NCI-H146 (cell line): ENCODE results near the gene MX1.

ENCODE experiments used
- DNase-seq: peaks from one replicate; lab custom pipeline; 2025; lab: John Stamatoyannopoulos, UW

MX1 gene

GRCh38 chr21:41425954-41426675, at the start of gene MX1:
TSS of gene MX1 (plus strand) at chr21:41426239. CDS start at chr21:41432071, 5,832 bp downstream.
- peak; percentile 18 for DNase-seq

GRCh38 chr21:41377715-41378114, 48.3 kb upstream of the MX1 start:
- DNase-seq = no peak

DNA sequence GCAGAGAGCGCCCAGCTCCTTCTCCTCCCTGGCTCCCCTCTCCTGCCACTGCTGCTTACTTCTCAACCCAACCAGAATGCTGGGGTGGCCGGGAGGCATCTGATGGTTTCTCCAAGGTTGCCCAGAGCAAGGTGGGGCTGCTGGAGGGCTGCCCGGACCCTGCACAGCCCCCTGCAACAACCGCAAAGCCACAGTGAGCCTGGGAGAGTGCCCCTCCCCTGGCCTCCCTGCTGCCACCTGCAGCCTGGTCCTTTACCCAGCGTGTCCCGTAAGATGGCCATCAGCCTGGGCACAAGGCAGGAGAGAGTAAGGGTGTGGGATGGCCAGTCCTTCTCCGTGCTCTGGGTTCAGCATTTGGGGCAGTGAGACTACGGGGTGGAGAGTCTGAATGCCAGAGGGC, 47.2 kb upstream of the MX1 start:
- no peak for DNase-seq

GRCh38 chr21:41379901-41380300, 46.1 kb upstream of the MX1 start:
- DNase-seq = no peak

- no peak for DNase-seq
Observed at GRCh38 chr21:41381731-41382130, 44.3 kb upstream of the MX1 start.

DNA sequence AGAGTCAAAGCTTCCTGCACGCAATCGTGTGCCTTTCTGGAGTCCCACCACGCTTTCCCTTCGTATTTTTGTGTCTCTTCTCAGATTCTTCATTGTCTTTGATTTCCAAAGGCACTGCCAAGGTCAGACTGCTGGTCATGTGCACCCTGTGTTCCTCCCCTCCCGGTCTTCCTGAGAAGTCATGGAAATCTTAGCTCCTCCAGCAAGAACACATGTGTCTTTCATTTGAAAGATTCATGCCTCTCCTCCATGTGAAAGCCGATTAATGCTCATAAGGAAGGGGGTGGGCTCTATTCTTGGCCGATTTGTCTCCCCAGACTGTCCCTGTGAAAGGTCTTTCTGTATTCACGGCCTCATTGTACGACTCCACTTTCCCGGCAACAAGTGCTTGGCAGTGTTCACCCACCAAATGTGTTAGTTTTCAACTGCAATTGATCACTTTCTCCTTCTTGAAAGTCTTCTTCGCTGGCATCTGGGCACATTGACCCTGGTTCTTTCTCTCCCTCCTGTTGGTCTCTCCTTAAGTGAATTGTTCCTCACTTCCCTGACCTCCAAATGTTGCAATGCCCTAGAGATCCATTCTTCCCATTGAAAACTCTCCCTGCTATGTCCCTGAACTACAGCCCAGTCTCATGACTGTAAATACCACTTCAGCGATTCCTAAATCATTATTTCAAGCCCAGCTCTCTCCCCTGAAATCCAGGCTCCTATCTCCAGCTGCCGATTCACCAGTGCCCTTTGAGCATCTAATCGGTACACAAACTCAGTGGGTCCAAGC, 38.8 kb upstream of the MX1 start:
- DNase-seq = no peak

DNA sequence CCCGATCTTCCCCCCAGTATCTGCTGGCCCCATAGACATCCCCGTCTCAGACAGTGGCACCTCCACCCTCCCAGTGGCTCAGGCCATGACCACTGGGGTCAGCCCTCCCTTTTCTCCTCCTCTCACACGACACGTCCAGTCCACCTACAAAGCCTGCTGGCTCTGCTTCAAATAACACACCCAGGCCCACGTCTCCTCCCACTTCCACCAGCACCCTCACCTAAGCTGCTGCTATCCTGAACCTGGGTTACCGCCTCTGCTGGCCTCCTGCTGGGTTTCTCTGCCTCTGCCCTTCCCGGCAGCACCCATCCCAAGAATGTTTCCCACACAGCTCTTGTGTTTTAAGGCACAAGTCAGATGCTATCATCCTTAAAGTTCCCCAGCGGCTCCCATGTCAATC, 38.2 kb upstream of the MX1 start:
- DNase-seq = no peak

DNA sequence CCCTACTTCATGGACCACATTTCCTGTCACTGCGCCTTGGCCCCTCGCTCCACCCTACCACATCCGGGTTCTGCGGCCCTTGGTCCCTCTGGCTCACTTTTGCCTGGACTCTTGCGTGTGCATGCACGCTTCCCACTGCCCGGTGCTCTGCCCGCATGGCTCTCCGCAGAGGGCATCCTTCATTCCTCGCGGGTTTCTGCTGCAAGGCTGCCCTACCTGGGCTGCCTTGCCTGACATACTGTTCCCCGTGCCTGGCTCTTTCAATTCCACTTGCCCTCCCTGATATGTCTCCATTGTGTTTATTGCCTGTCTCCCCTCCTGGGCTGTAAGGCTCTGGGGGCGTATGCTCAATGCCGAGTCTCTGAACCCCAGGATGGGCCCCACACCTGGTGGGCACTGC, 37.8 kb upstream of the MX1 start:
- DNase-seq = no peak

- no peak for DNase-seq
Observed at GRCh38 chr21:41390043-41390639, 35.9 kb upstream of the MX1 start.

GRCh38 chr21:41393876-41394465, 32.1 kb upstream of the MX1 start:
- no peak for DNase-seq

DNA sequence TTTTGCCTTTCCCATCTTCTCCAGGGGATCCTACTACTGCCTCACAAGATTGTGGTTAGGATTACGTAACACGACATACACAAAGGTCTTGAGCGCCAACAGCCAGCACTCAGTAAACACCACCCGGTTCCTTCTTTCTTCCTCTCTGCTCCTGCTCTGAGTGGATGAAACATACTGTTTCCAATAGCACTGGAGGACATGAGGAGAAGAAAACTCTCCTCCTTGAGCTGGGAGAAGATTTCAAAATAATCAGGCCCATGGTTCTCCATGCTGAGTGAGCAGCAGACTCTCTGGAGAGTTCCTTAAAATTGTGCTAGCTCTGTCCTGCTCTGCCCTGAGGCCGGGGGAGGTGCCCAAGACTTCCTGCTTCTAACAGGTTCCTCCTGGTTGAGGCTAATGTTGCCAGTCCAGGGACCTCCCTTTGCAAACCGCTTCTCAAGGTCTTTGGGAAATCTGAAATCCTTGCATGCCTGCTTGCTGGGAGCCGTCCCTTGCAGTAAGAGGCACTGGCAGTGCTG, 29.4 kb upstream of the MX1 start:
- no peak for DNase-seq

DNA sequence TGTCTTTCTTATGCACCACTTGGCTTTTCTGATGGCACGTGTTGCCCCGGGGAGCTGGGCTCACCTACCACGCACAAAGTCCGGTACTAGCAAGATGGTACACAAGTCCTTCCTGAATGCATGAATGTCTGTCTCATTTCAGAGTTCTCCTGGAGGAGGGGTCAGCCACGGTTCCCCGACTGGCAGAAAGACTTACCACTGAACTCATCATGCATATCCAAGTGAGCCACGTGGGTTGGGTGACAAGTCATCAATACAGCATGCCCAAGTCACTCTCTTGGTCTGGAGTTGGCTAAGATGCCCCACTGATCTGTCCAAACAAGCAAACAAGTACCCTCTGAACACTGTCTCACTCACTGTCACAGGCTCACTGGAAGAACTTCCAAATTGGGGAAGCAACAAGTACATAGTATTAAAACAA, 28.6 kb upstream of the MX1 start:
- no peak for DNase-seq

DNA sequence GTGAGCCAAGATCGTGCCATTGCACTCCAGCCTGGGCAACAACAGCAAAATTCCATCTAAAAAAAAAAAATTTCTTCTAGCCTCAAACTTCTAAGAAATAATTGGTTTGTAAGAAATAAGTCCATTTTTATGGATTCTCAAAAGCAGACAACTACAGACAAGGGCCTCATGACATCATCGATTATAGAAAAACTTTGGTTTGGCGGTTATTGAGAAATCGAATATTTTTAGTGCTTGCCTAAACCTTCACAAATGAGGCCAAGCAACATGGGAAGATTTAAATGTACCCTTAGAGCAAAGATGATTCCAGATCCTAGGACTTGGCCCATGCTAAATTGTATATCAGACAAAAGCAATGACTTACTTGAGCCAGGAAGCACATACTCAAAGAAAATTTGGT, 27.8 kb upstream of the MX1 start:
- DNase-seq = no peak

GRCh38 chr21:41398831-41399230, 27.2 kb upstream of the MX1 start:
- DNase-seq = no peak

DNA sequence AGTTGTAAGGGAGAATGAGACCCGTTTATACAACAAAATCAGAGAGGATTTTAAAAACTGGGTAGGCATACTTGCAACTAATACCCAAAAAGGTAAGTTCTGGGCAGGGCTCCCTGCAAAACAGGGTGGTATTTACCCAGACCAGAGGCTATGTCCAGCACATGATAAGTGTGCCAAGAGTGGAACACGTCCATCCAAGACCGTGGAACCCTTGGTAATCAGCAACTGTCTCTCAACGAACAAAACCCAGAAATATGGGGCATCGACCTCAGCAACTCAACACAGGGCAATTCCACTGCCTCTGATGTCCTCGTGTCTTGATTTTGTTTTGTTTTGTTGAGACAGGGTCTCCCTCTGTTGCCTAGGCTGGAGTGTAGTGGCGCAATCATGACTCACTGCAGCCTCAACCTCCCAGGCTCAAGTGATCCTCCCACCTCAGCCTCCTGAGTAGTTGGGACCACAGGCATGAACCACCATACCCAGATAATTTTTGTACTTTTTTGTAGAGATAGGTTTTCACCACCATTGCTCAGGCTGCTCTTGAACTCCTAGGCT, 26.7 kb upstream of the MX1 start:
- no peak for DNase-seq

GRCh38 chr21:41402231-41402630, 23.8 kb upstream of the MX1 start:
- DNase-seq = no peak

- DNase-seq = no peak
Observed at GRCh38 chr21:41402796-41403195, 23.2 kb upstream of the MX1 start.

DNA sequence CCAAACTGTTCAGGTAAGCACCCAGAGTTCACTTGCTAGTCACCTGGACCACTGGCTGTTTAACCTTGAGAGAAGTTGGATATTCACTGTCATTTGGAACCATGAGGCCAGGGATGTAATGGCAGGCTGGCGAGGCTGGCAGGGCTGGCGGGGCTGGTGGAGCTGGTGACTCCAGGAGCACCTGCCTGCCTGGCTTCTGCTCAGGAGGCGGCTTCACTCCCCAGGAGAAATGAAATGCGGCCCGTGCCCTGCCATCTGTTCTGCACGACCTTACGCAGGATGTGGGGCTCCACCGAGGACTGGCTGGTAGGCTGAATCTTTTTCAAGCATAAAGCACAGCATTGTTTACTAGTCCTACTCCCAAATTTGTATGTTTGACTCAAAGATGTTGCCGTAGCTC, 22.7 kb upstream of the MX1 start:
- no peak for DNase-seq

GRCh38 chr21:41403966-41404365, 22.1 kb upstream of the MX1 start:
- no peak for DNase-seq

GRCh38 chr21:41405321-41405720, 20.7 kb upstream of the MX1 start:
- DNase-seq = no peak

DNA sequence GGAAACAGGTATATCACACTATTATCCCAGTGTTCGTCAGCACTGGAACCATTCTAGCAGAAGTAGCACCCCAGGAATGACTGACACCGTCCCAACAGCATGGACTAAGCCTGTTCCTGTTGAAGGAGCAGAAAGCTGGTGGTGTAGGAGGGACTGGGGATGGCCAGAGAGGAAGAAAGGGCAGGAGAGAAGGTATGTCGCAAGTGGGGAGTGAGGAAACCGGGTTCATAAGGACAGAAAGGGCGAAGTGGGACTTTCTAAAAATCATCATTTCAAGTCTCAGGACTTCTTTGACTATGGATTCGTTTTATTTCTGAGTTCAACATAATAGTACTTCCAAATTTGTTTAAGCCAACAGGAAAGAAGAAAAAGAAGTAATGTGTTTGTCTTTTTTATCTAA, 19.7 kb upstream of the MX1 start:
- no peak for DNase-seq
